Measurements from ENCODE around the gene LCE1D.

Gene LCE1D

DNA sequence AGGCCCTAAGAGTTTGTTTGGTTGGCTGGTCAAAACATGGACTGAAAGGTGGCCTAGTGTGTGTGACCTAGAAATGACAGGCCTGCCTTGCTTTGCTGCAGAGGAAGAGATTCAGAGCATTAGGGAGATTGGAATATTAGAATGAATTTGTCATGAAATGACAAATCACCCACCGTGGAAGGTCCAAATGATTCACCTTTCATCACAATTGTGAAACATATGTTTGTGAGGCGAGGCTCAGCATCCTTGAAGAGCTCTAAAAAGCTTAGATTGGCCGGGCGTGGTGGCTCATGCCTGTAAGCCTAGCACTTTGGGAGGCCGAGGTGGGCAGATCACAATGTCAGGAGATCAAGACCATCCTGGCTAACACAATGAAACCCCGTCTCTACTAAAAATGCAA lies 20.8 kb downstream of the LCE1D start:
- no peak for DNase-seq (ENCODE audit: low spot score)

DNA sequence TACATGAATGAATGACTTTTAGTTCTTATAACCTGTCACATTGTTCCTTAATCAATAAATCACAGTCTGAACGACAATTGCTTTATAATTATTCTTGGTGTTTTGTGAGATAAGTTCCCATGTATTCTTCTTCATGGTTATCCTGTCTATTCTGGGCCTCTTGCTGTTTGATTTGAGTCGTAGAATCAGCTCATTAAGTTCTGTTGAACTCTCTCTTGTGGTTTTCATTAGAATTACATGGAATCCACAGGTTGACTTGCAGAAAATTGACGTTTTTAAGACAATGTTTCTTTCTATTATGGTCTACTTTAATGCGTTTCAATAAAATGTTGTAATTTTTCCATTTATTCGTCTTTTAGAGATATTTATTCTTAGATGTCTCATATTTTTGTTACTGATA lies 26.8 kb downstream of the LCE1D start:
- no peak for DNase-seq (ENCODE audit: low spot score)

DNA sequence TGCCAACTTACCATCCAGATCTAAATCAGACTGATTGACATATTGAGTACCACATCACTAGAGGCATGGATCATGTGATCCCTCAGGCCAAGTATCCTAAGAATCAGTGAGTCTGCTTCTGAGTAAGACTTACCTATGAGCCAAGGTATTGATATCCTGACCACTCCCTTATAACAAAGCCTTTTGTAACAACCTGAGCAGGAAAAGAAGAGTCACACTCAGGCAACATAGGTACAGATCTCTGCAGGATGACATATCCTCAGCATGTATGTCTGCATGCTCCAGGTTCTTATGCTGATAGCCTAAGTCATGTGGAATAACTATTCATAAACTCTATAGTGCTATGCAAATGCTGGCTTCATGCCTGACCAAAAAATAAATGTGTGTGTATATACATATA lies 28.4 kb downstream of the LCE1D start:
- DNase-seq (ENCODE audit: low spot score), result no peak

DNA sequence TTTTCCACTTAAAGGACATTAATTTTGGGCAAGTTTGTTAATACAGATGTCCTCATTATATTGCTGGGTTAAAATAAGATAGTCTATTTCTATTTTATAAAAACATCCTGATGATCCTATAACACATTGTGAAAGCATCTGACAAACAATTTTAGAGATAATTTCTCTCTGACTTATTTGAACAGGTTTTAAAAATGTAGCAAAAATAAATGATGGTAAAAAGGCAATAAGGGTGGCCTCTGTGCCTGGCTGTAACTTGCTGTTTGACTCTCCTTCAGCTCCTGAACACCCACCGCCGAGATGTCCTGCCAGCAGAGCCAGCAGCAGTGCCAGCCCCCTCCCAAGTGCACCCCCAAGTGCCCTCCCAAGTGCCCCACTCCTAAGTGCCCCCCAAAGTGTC lies 30.7 kb downstream of the LCE1D start, which contains the start of gene LCE1A:
Gene LCE1A (plus strand): TSS at position 301 of the 400 bp plus-strand sequence. CDS start 0 bp downstream, at position 301.
- no peak for DNase-seq (ENCODE audit: low spot score)

DNA sequence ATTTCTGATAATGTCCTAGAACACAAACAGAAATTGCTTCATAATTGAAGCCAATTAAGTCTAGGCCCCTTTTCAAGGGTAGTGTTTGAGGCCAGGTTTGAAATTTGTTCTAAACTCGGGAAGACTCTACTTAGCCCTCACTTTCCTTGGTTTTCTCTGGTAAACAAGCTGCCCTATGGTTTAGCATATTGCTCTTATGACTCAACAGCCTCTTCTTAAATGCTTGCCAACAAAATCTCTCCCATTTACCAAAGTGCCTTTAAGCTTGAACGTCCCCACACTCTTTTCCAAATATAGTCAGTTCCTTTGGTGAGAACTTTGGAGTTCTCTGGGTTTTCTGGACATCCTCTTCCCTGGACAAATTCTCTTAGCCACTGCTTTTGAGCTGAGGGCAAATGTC lies 40.3 kb downstream of the LCE1D start:
- DNase-seq (ENCODE audit: low spot score), result no peak

DNA sequence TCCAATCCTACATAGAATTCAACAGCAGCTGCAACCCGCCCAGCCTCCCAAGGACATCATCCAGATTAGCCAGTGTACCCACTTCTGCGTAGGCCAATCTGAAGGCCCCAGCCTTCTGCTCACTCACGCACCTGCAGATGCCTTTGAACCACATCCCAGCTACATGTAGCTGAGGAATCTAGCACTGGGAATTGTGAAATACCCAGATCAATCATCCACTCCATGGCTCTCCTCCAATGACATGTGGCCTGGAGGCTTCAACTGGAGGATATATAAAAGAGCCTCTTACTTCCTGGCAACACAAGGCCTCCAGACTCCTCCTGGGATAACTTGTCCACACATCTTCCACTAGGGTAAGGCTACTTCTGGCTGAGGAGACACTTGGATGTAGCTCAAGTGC lies 46.0 kb downstream of the LCE1D start, which contains the start of gene LCE6A:
Gene LCE6A (plus strand): TSS at position 301 of the 400 bp plus-strand sequence. CDS start 665 bp downstream, outside the sequence.
- DNase-seq (ENCODE audit: low spot score), result no peak

All from kidney tubule cell (primary cell).